T-cell (primary cell): ENCODE results near the gene PLCL1. TPM values are rescaled to one million over a fixed set of nuclear protein-coding genes. Genes with fewer than 3 reads are reported as not detected.

Source experiments
- ATAC-seq, 4 experiments: fragments of 200-7000 bp in 3 of 4; fragments of 150-1000 bp in 1 of 4; cut with Tn5 transposase; replicated peaks in 1 of 4; 1 replicate in 3 of 4; 2 replicates in 1 of 4; pipeline ENCODE4 v1.10.0; 2021; ENCODE audit warnings: moderate library complexity in 3 of 4, mild to moderate bottlenecking in 2 of 4, moderate number of reproducible peaks in 1 of 4
- CTCF ChIA-PET, 2 donors: fragments of 300-600 bp; sonication (Branson Sonifier 250); formaldehyde crosslinking; loops; one replicate each; lab custom pipeline; 2022; ENCODE audit warnings: antibody characterized with exemption in 2 of 2; lab: Charles Lee
- POLR2A ChIA-PET, 2 donors: fragments of 300-600 bp; sonication (Branson Sonifier 250); formaldehyde crosslinking; loops; one replicate each; lab custom pipeline; 2022; ENCODE audit warnings: antibody characterized with exemption in 2 of 2; lab: Charles Lee
- DNase-seq, 35 experiments: peaks; one replicate each; pipeline versions ENCODE4 v3.0.0 to v3.0.0-alpha.2; 2013 to 2023
- H3K27ac ChIP-seq: one replicate; pipeline ENCODE4 v1.5.1; 2013; ENCODE audit warnings: low read length
- H3K27me3 ChIP-seq, 2 experiments: replicated peaks in 1 of 2; 1 replicate in 1 of 2; 2 replicates in 1 of 2; pipeline versions ENCODE4 v1.6.1 to v1.7.0; 2013; ENCODE audit warnings: low read length in 1 of 2, mixed read lengths in 1 of 2; ENCODE audit not compliant: control insufficient read depth in 2 of 2, insufficient read depth in 2 of 2; ENCODE audit errors: extremely low read depth in 1 of 2
- H3K36me3 ChIP-seq, 2 donors: 1 replicate in 1 of 2; 2 replicates in 1 of 2; pipeline versions ENCODE4 v1.6.1 to v1.7.0; 2013; ENCODE audit warnings: low read length in 1 of 2; ENCODE audit not compliant: control insufficient read depth in 2 of 2, insufficient read depth in 1 of 2; ENCODE audit errors: extremely low read depth in 1 of 2
- H3K4me1 ChIP-seq, 2 experiments: 1 replicate in 1 of 2; 2 replicates in 1 of 2; pipeline versions ENCODE4 v1.6.1 to v1.7.0; 2013; ENCODE audit warnings: low read length in 2 of 2, mixed read lengths in 1 of 2; ENCODE audit not compliant: insufficient read depth in 2 of 2, control insufficient read depth in 1 of 2; ENCODE audit errors: extremely low read depth in 1 of 2
- H3K4me3 ChIP-seq, 2 donors: 1 replicate in 1 of 2; 2 replicates in 1 of 2; pipeline versions ENCODE4 v1.5.1 to v1.7.0; 2013; ENCODE audit warnings: mild to moderate bottlenecking in 2 of 2, low read length in 1 of 2, moderate library complexity in 1 of 2; ENCODE audit not compliant: control insufficient read depth in 1 of 2; ENCODE audit errors: extremely low read depth in 1 of 2
- H3K9me3 ChIP-seq: 2 replicates; pipeline ENCODE4 v1.7.0; 2013
- H3K27ac Mint-ChIP-seq, 2 donors: one replicate each; pipeline ENCODE4 v1.8.0; 2020 to 2021; ENCODE audit warnings: mild to moderate bottlenecking in 2 of 2, mixed read lengths in 2 of 2
- H3K27me3 Mint-ChIP-seq, 2 donors: one replicate each; pipeline ENCODE4 v1.8.0; 2021 to 2022; ENCODE audit warnings: mixed read lengths in 2 of 2
- H3K36me3 Mint-ChIP-seq: one replicate; pipeline ENCODE4 v1.8.0; 2021; ENCODE audit warnings: mixed read lengths
- H3K4me1 Mint-ChIP-seq, 3 donors: one replicate each; pipeline ENCODE4 v1.8.0; 2020 to 2022; ENCODE audit warnings: mixed read lengths in 3 of 3, mild to moderate bottlenecking in 1 of 3
- H3K4me3 Mint-ChIP-seq, 3 donors: one replicate each; pipeline ENCODE4 v1.8.0; 2020 to 2022; ENCODE audit warnings: mild to moderate bottlenecking in 3 of 3, mixed read lengths in 3 of 3, moderate library complexity in 3 of 3
- H3K9me3 Mint-ChIP-seq, 3 donors: one replicate each; pipeline ENCODE4 v1.8.0; 2020 to 2022; ENCODE audit warnings: mixed read lengths in 3 of 3
- WGBS: methylation state at CpG from one replicate; pipeline ENCODE4 v1.1.5; 2013; ENCODE audit warnings: missing lambda C conversion rate; ENCODE audit not compliant: insufficient coverage; 5-methylcytosine and 5-hydroxymethylcytosine counted together
- total RNA-seq, 35 experiments: library from RNA in 6 of 35; stranded (reverse) in 6 of 35; fragments of 120-200 nt in 1 of 35; gene quantifications; one replicate each; pipeline versions ENCODE4 v1.2.1 to v1.2.4 and lab custom pipeline; 2013 to 2026

The PLCL1 gene
- total RNA-seq, 5 donors from 2014 or later (not counting 1 experiment from before 2014, with no cell fraction given), result 15.3 to 24.7 (median 20.3) TPM

- Histone ChIP-seq H3K27ac (no peak overlapping the region), H3K27me3 (peaks cover 2 to 3% of the 10 kb centered on the region in 2 experiments), H3K4me3 (no peak overlapping the region), H3K9me3 (no peaks in the 10 kb centered on the region), H3K4me1 (peaks cover 0 to 2% of the 10 kb centered on the region in 2 experiments), H3K36me3 (no peaks in the 10 kb centered on the region)
- Mint-ChIP-seq H3K27ac (no peak overlapping the region), H3K27me3 (peaks cover 12 to 18% of the 10 kb centered on the region in 2 donors), H3K9me3 (no peaks in the 10 kb centered on the region), H3K4me3 (no peak overlapping the region), H3K36me3 (no peaks in the 10 kb centered on the region), H3K4me1 (peaks cover 4 to 5% (median 4%) of the 10 kb centered on the region in 3 donors)
- no peak for ATAC-seq
- 71% methylated on average over 1 of the region's 4 CpGs for WGBS
- ChIA-PET POLR2A (no interaction called here), CTCF (no interaction called here)
- no peak for DNase-seq
These were observed 6.2 kb upstream of the PLCL1 start for GRCh38 chr2:197798187-197798586.

GRCh38 chr2:197799068-197799467, 5.3 kb upstream of the PLCL1 start:
- H3K4me3 Mint-ChIP-seq, result no peak overlapping the region
- no peak overlapping the region for H3K4me3 ChIP-seq
- peaks cover 7 to 16% of the 10 kb centered on the region in 2 donors for H3K27me3 Mint-ChIP-seq
- H3K27me3 ChIP-seq, result peaks cover 0 to 3% of the 10 kb centered on the region in 2 experiments
- peaks cover 10 to 12% (median 11%) of the 10 kb centered on the region in 3 donors for H3K4me1 Mint-ChIP-seq
- no peak overlapping the region for H3K27ac ChIP-seq
- DNase-seq (no peak), ATAC-seq (no peak)
- peaks cover 6% of the 10 kb centered on the region in 2 experiments for H3K4me1 ChIP-seq
- H3K36me3 ChIP-seq, result no peaks in the 10 kb centered on the region
- ChIA-PET POLR2A (interaction anchor here (0.6 to 0.7 kb wide), 3 partner anchors 15 to 788 kb away, joined by 3 to 7 read pairs (median 4); no protein-coding TSS in a partner anchor), CTCF (interaction anchor here in 1 of 2 donors (1.9 kb wide), 1 partner anchor 500 kb away, joined by 4 read pairs; no protein-coding TSS in a partner anchor)
- H3K9me3 Mint-ChIP-seq, result no peaks in the 10 kb centered on the region
- H3K9me3 ChIP-seq, result no peaks in the 10 kb centered on the region
- no peaks in the 10 kb centered on the region for H3K36me3 Mint-ChIP-seq
- H3K27ac Mint-ChIP-seq, result no peak overlapping the region
- WGBS, result no CpG with 5 or more reads among the region's 3 CpGs

- H3K4me3 ChIP-seq, result no peak overlapping the region
- no peak overlapping the region for H3K27ac ChIP-seq
- Mint-ChIP-seq H3K36me3 (no peaks in the 10 kb centered on the region), H3K4me1 (peaks cover 13 to 15% (median 14%) of the 10 kb centered on the region in 3 donors), H3K4me3 (no peak overlapping the region), H3K27me3 (peaks cover 7 to 13% of the 10 kb centered on the region in 2 donors), H3K27ac (no peak overlapping the region), H3K9me3 (no peaks in the 10 kb centered on the region)
- ChIA-PET POLR2A (interaction anchor here in 1 of 2 donors (0.6 kb wide), 1 partner anchor 38 kb away, joined by 3 read pairs; no protein-coding TSS in a partner anchor), CTCF (interaction anchor here (1.1 to 1.9 kb wide), 3 partner anchors 255 to 499 kb away, joined by 3 to 4 read pairs (median 4); no protein-coding TSS in a partner anchor)
- no peak for DNase-seq
- H3K27me3 ChIP-seq, result no peaks in the 10 kb centered on the region
- H3K9me3 ChIP-seq, result no peaks in the 10 kb centered on the region
- no CpG with 5 or more reads among the region's 2 CpGs for WGBS
- ATAC-seq, result no peak
- peaks cover 6 to 9% of the 10 kb centered on the region in 2 experiments for H3K4me1 ChIP-seq
- H3K36me3 ChIP-seq, result no peaks in the 10 kb centered on the region
These were observed 4.3 kb upstream of the PLCL1 start for GRCh38 chr2:197800091-197800490.

GRCh38 chr2:197801033-197801432, 3.4 kb upstream of the PLCL1 start:
- Mint-ChIP-seq H3K27me3 (peaks cover 7 to 8% of the 10 kb centered on the region in 2 donors), H3K36me3 (no peaks in the 10 kb centered on the region), H3K4me3 (no peak overlapping the region), H3K27ac (no peak overlapping the region), H3K9me3 (no peaks in the 10 kb centered on the region), H3K4me1 (peaks cover 21 to 23% (median 21%) of the 10 kb centered on the region in 3 donors)
- H3K27ac ChIP-seq, result no peak overlapping the region
- ATAC-seq, result no peak
- no peaks in the 10 kb centered on the region for H3K9me3 ChIP-seq
- no peak for DNase-seq
- no peak overlapping the region for H3K4me3 ChIP-seq
- ChIA-PET CTCF (interaction anchor here (1.1 to 1.9 kb wide), 4 partner anchors 10 to 498 kb away, joined by 3 to 4 read pairs (median 4); no protein-coding TSS in a partner anchor), POLR2A (interaction anchor here in 1 of 2 donors (0.6 kb wide), 1 partner anchor 11 kb away, joined by 3 read pairs; no protein-coding TSS in a partner anchor)
- no peaks in the 10 kb centered on the region for H3K36me3 ChIP-seq
- H3K27me3 ChIP-seq, result no peaks in the 10 kb centered on the region
- peaks cover 10 to 18% of the 10 kb centered on the region in 2 experiments for H3K4me1 ChIP-seq

- Mint-ChIP-seq H3K4me1 (peaks cover 36 to 38% (median 38%) of the 10 kb centered on the region in 3 donors), H3K4me3 (peak overlapping the region; percentile 51 to 62 (median 52)), H3K27ac (peak overlapping the region; percentile 49 to 59), H3K27me3 (peaks cover 3 to 7% of the 10 kb centered on the region in 2 donors), H3K36me3 (no peaks in the 10 kb centered on the region), H3K9me3 (no peaks in the 10 kb centered on the region)
- ChIA-PET CTCF (interaction anchor here (0.6 to 1.6 kb wide), 3 partner anchors 10 to 1023 kb away, joined by 3 to 7 read pairs (median 3); no protein-coding TSS in a partner anchor), POLR2A (interaction anchor here (0.6 kb wide), 2 partner anchors 14 to 98 kb away, joined by 4 to 9 read pairs; no protein-coding TSS in a partner anchor)
- no peaks in the 10 kb centered on the region for H3K36me3 ChIP-seq
- H3K4me1 ChIP-seq, result peaks cover 14 to 18% of the 10 kb centered on the region in 2 experiments
- H3K27me3 ChIP-seq, result no peaks in the 10 kb centered on the region
- peak in 3 of 4 experiments; percentile 23 to 28 (median 27) for ATAC-seq
- DNase-seq, result peak in 9 of 35 experiments; percentile 14 to 76 (median 31)
- no CpG with 5 or more reads among the region's 2 CpGs for WGBS
- no peak overlapping the region for H3K4me3 ChIP-seq
- H3K27ac ChIP-seq, result no peak overlapping the region
- H3K9me3 ChIP-seq, result no peaks in the 10 kb centered on the region
These were observed 1.4 kb upstream of the PLCL1 start for GRCh38 chr2:197803033-197803444.

GRCh38 chr2:197804758-197805714, 643 bp downstream of the PLCL1 start:
- H3K27ac Mint-ChIP-seq, result peak overlapping the region; percentile 85 to 88
- peaks cover 0 to 4% of the 10 kb centered on the region in 2 donors for H3K27me3 Mint-ChIP-seq
- H3K4me3 Mint-ChIP-seq, result peak overlapping the region; percentile 87 to 91 (median 90)
- DNase-seq (peak in 27 of 35 experiments; percentile 5 to 51 (median 24)), ATAC-seq (peak; percentile 32 to 48 (median 42))
- 1% methylated on average over 74 of the region's 92 CpGs for WGBS
- H3K4me1 Mint-ChIP-seq, result peaks cover 53 to 58% (median 57%) of the 10 kb centered on the region in 3 donors
- Histone ChIP-seq H3K9me3 (no peaks in the 10 kb centered on the region), H3K27me3 (no peaks in the 10 kb centered on the region), H3K27ac (peak overlapping the region; percentile 39), H3K4me3 (peak overlapping the region; percentile 82 to 86), H3K36me3 (no peaks in the 10 kb centered on the region), H3K4me1 (peaks cover 18 to 26% of the 10 kb centered on the region in 2 experiments)
- no peaks in the 10 kb centered on the region for H3K9me3 Mint-ChIP-seq
- ChIA-PET POLR2A (no interaction called here), CTCF (interaction anchor here (0.6 to 2.1 kb wide), 10 partner anchors 33 to 504 kb away, joined by 3 to 12 read pairs (median 4); partner anchors contain the start of gene MARS2 (in 1 of the 2))
- no peaks in the 10 kb centered on the region for H3K36me3 Mint-ChIP-seq
